Thyroid gland (tissue), 4 donors: Measurements from ENCODE around the gene BTBD7. TPM values are rescaled to one million over a fixed set of nuclear protein-coding genes. Genes with fewer than 3 reads are reported as not detected.

ENCODE experiments used
- DNase-seq, 2 donors: peaks; one replicate each; pipeline ENCODE4 v3.0.0-alpha.2; 2019
- H3K27ac ChIP-seq, 3 donors: fragments of 200-600 bp; sonication (generic); 1 replicate in 2 of 3; 2 replicates in 1 of 3; pipeline ENCODE4 v1.5.1; 2016 to 2019; ENCODE audit warnings: mild to moderate bottlenecking in 1 of 3, moderate library complexity in 1 of 3
- H3K27me3 ChIP-seq: fragments of 200-600 bp; sonication (generic); one replicate; pipeline ENCODE4 v1.5.1; 2019
- H3K36me3 ChIP-seq, 2 donors: fragments of 200-600 bp; sonication (generic); one replicate each; pipeline ENCODE4 v1.5.1; 2016 to 2019
- H3K4me1 ChIP-seq, 2 donors: fragments of 200-600 bp; sonication (generic); one replicate each; pipeline ENCODE4 v1.5.1; 2017 to 2019
- H3K4me3 ChIP-seq, 3 donors: fragments of 200-600 bp; sonication (generic); replicated peaks in 1 of 3; 1 replicate in 2 of 3; 2 replicates in 1 of 3; pipeline ENCODE4 v1.5.1; 2016; ENCODE audit warnings: mild to moderate bottlenecking in 1 of 3
- H3K9me3 ChIP-seq: fragments of 200-600 bp; sonication (generic); one replicate; pipeline ENCODE4 v1.5.1; 2017
- CTCF ChIP-seq, 6 experiments: fragments of 200-600 bp in 3 of 6; fragments of 450-650 bp in 3 of 6; sonication (generic) in 3 of 6; IDR thresholded peaks; one replicate each; pipeline ENCODE4 v1.5.1; 2016 to 2019; ENCODE audit warnings: antibody characterized with exemption in 6 of 6, mild to moderate bottlenecking in 2 of 6, inconsistent platforms in 1 of 6, moderate library complexity in 1 of 6
- POLR2A ChIP-seq, 2 donors: fragments of 450-650 bp; IDR thresholded peaks; one replicate each; pipeline ENCODE4 v1.6.1; 2017; ENCODE audit warnings: antibody characterized with exemption in 2 of 2, mild to moderate bottlenecking in 2 of 2, moderate library complexity in 1 of 2
- WGBS, 2 donors: methylation state at CpG; one replicate each; pipeline ENCODE4 v1.1.5; 2017; 5-methylcytosine and 5-hydroxymethylcytosine counted together
- intact Hi-C: fragments of 100-400 bp; cut with DNase I; formaldehyde crosslinking; loops from one replicate; pipeline ENCODE4 v1.15.1; 2023
- total RNA-seq, 4 donors: library from RNA; depleted of rRNA; stranded (reverse); fragments of >200 nt; gene quantifications; one replicate each; pipeline ENCODE4 v1.2.3, GENCODE V29; 2016

Gene BTBD7
- total RNA-seq, 4 donors from 2014 or later: 40.6 to 49.7 (median 43.9) TPM

DNA sequence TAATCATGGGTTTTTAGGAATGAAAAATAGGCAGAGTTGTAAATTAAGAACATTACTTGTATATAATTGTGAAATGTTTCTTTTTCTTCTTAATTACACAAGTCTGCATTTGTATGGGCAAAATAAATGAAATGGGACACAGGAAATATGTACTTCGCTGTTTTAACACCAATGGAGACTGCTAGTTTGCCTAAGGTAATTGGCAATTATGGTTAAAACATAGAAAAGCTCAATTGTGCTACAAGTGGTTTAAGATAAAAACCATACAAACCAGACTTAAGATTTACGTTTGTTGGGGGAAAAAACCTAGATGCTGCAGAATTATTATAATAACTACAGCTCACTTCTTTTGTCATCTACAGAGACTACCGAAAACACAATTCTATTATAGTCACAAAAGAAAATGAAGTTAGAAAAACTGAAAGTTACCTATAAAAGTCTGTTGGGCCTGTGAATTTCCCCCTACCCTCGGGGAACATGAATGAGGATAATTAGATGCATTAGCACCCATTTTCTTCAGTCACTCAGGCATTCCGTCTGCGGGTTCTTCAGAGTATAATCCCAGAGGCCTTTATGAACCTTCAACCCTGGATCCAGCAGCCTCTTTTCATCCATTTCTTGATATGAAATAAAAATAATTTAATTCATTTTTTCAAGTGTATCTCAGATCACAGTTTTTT is 37.2 kb downstream of the BTBD7 start:
- Histone ChIP-seq H3K9me3 (no peaks in the 10 kb centered on the region), H3K36me3 (peaks cover 0 to 5% of the 10 kb centered on the region in 2 donors), H3K27me3 (no peaks in the 10 kb centered on the region), H3K4me3 (no peak overlapping the region), H3K27ac (no peak overlapping the region), H3K4me1 (no peaks in the 10 kb centered on the region)
- no peak for DNase-seq
- intact Hi-C loops: no loop called here
- TF ChIP-seq CTCF (IDR thresholded peaks at IDR 0.05): no peak
- TF ChIP-seq POLR2A (IDR thresholded peaks at IDR 0.05): no peak
- WGBS, 2 donors: 87 to 92% methylated on average over 6 of the region's 6 CpGs

DNA sequence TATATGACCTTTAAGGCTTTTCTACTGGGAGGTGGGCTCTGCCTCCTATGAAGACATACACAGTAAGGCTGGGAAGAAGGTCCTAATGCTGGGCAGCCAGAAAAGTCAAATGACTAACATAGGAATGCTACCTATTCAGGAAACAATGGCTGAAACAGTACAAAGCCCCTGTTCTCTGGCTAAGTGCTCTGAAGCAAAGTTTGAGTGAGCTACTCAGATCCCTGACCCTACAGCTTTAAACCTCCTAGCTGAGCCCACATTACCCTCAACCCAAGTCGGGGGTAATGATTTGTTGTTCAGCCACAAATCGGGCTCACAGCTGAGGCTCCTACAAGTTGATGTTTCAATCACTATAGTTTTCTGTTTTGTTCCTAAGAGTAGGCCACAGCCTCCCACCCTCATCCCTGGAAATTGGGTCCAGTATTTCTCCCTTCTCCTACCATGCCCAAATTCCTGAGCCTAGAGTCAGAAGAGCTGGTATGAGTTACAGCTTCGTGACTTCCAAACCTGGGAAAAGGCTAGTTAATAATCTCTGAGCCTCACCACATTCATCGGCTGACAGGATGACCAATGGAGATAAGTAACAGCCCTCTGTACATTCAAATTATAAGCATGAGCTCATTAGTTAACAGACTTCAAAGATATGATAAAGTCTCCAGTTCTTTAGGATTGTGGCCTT is 46.5 kb downstream of the BTBD7 start:
- intact Hi-C loops: no loop called here
- H3K9me3 ChIP-seq: no peaks in the 10 kb centered on the region
- no peak for TF ChIP-seq CTCF (IDR thresholded peaks at IDR 0.05)
- TF ChIP-seq POLR2A (IDR thresholded peaks at IDR 0.05): no peak
- no peaks in the 10 kb centered on the region for H3K27me3 ChIP-seq
- H3K36me3 ChIP-seq: peaks cover 0 to 9% of the 10 kb centered on the region in 2 donors
- 96 to 97% methylated on average over 4 of the region's 4 CpGs for WGBS, 2 donors
- no peak overlapping the region for H3K4me3 ChIP-seq
- no peak for DNase-seq
- no peak overlapping the region for H3K27ac ChIP-seq
- peaks cover 4 to 8% of the 10 kb centered on the region in 2 donors for H3K4me1 ChIP-seq

DNA sequence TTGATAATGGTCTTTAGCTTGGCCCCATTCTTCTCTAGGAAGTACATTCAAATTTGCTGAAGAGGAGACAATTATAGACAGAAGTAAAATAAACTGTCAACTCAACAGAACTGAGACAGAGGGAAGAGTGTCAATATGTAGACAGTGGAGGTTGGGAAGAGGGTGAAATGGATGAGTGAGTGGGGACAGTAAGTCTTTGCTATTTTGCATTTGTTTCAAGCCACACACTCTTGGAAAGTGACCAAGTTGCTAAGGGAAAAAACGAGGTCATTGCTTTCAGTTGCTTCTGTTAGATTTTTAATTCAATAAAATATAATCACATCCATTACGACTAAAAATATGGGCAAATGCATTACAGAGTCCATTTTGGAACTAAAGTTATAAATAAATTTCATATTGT is 47.8 kb downstream of the BTBD7 start:
- 45% methylated on average over 2 of the region's 2 CpGs for WGBS, 2 donors
- Histone ChIP-seq H3K9me3 (no peaks in the 10 kb centered on the region), H3K27me3 (no peaks in the 10 kb centered on the region), H3K36me3 (peaks cover 0 to 9% of the 10 kb centered on the region in 2 donors), H3K27ac (no peak overlapping the region), H3K4me1 (peaks cover 7 to 8% of the 10 kb centered on the region in 2 donors), H3K4me3 (no peak overlapping the region)
- intact Hi-C loops: no loop called here
- no peak for DNase-seq
- TF ChIP-seq POLR2A (IDR thresholded peaks at IDR 0.05): no peak
- TF ChIP-seq CTCF (IDR thresholded peaks at IDR 0.05): no peak

GRCh38 chr14:93281937-93282336 is 50.9 kb downstream of the BTBD7 start:
- DNase-seq: no peak
- H3K9me3 ChIP-seq: no peaks in the 10 kb centered on the region
- 88 to 93% methylated on average over 1 of the region's 1 CpG for WGBS, 2 donors
- no peaks in the 10 kb centered on the region for H3K36me3 ChIP-seq
- TF ChIP-seq POLR2A (IDR thresholded peaks at IDR 0.05) (no peak), CTCF (IDR thresholded peaks at IDR 0.05) (no peak)
- H3K4me1 ChIP-seq: peaks cover 7 to 8% of the 10 kb centered on the region in 2 donors
- no peak overlapping the region for H3K4me3 ChIP-seq
- intact Hi-C loops: no loop called here
- no peak overlapping the region for H3K27ac ChIP-seq
- H3K27me3 ChIP-seq: no peaks in the 10 kb centered on the region

- H3K27ac ChIP-seq: no peak overlapping the region
- no peak for TF ChIP-seq CTCF (IDR thresholded peaks at IDR 0.05)
- TF ChIP-seq POLR2A (IDR thresholded peaks at IDR 0.05): no peak
- WGBS, 2 donors: 94 to 95% methylated on average over 5 of the region's 5 CpGs
These were observed 52.1 kb downstream of the BTBD7 start for GRCh38 chr14:93280743-93281142.

More at GRCh38 chr14:93280743-93281142, 52.1 kb downstream of the BTBD7 start:
- no peaks in the 10 kb centered on the region for H3K9me3 ChIP-seq
- H3K27me3 ChIP-seq: no peaks in the 10 kb centered on the region
- H3K4me3 ChIP-seq: no peak overlapping the region
- no peak for DNase-seq
- no peaks in the 10 kb centered on the region for H3K36me3 ChIP-seq
- peaks cover 7 to 8% of the 10 kb centered on the region in 2 donors for H3K4me1 ChIP-seq
- intact Hi-C loops: no loop called here
